A549 (cell line): ENCODE data around the gene SLCO4A1. TPM values are rescaled to one million over a fixed set of nuclear protein-coding genes. Genes with fewer than 3 reads are reported as not detected.

Source experiments
- ATAC-seq, 2 experiments: fragments of 200-7000 bp in 1 of 2; fragments of >200 bp in 1 of 2; cut with Nextera tagmentation in 1 of 2; cut with Tn5 transposase in 1 of 2; 3 replicates each; pipeline versions ENCODE4 v1.8.0 to v1.9.1; 2018 to 2020; ENCODE audit warnings: mild to moderate bottlenecking in 1 of 2, moderate library complexity in 1 of 2
- CTCF ChIA-PET: fragments of 300-600 bp; sonication (Branson Sonifier 250); formaldehyde crosslinking; extraction: SDS; loops from one replicate; lab custom pipeline; 2021; ENCODE audit warnings: antibody characterized with exemption, inconsistent platforms; lab: Yijun Ruan, JAX
- POLR2A ChIA-PET: fragments of 350-600 bp; formaldehyde crosslinking; extraction: SDS; loops from one replicate; lab custom pipeline; 2021; ENCODE audit warnings: antibody characterized with exemption, inconsistent platforms; lab: Yijun Ruan, JAX
- DNase-seq, 2 experiments: peaks; one replicate each; pipeline versions ENCODE4 v3.0.0 to v3.0.0-alpha.2; 2011 to 2016; ENCODE audit warnings: low read depth in 1 of 2, low spot score in 1 of 2
- FAIRE-seq: peaks from 2 replicates; lab custom pipeline; 2011; peaks lifted over from hg19 to GRCh38; lab: Jason Lieb, UNC
- H3K27ac ChIP-seq, 2 experiments: fragments of >200 bp; sonication (Bioruptor Twin); formaldehyde crosslinking; 3 replicates each; pipeline ENCODE4 v1.5.1; 2016 to 2017
- H3K4me1 ChIP-seq: fragments of >200 bp; sonication (Bioruptor Twin); formaldehyde crosslinking; 3 replicates; pipeline ENCODE4 v1.6.1; 2016
- H3K4me2 ChIP-seq: fragments of >200 bp; sonication (Bioruptor Twin); formaldehyde crosslinking; 3 replicates; pipeline ENCODE4 v1.6.1; 2016
- H3K4me3 ChIP-seq: fragments of >200 bp; sonication (Bioruptor Twin); formaldehyde crosslinking; 3 replicates; pipeline ENCODE4 v1.5.1; 2016
- H3K9me3 ChIP-seq: fragments of >200 bp; sonication (Bioruptor Twin); formaldehyde crosslinking; 3 replicates; pipeline ENCODE4 v1.6.1; 2016
- CBX8 ChIP-seq: fragments of 200-600 bp; sonication (generic); IDR thresholded peaks from 2 replicates; pipeline ENCODE4 v1.6.1; 2016
- E2F6 ChIP-seq: IDR thresholded peaks from 2 replicates; pipeline ENCODE4 v1.6.1; 2012; ENCODE audit warnings: low read depth, borderline replicate concordance
- ELK1 ChIP-seq: fragments of 150-350 bp; IDR thresholded peaks from 2 replicates; pipeline ENCODE4 v1.6.1; 2014; ENCODE audit warnings: low read depth, mild to moderate bottlenecking, low read length
- EP300 ChIP-seq, 2 experiments: fragments of >200 bp; sonication (Bioruptor Twin); formaldehyde crosslinking; IDR thresholded peaks; 2 replicates in 1 of 2; 3 replicates in 1 of 2; pipeline ENCODE4 v1.6.1; 2016 to 2017
- GATA3 ChIP-seq: IDR thresholded peaks from 2 replicates; pipeline ENCODE4 v1.6.1; 2012; ENCODE audit warnings: borderline replicate concordance
- HEYL ChIP-seq: fragments of 250-450 bp; sonication (Bioruptor Pico); IDR thresholded peaks from 2 replicates; pipeline ENCODE4 v1.8.0; 2021; ENCODE audit warnings: mild to moderate bottlenecking, moderate library complexity
- JUN ChIP-seq, 2 experiments: fragments of >200 bp; sonication (Bioruptor Twin); formaldehyde crosslinking; IDR thresholded peaks; 2 replicates in 1 of 2; 3 replicates in 1 of 2; pipeline ENCODE4 v1.6.1; 2016 to 2017
- KDM1A ChIP-seq: fragments of 200-600 bp; sonication (generic); IDR thresholded peaks from 2 replicates; pipeline ENCODE4 v1.6.1; 2016; ENCODE audit warnings: low read depth, mild to moderate bottlenecking
- KDM5A ChIP-seq: fragments of 200-600 bp; sonication (generic); IDR thresholded peaks from 2 replicates; pipeline ENCODE4 v1.6.1; 2016; ENCODE audit warnings: antibody characterized with exemption, mild to moderate bottlenecking
- MAFK ChIP-seq: fragments of 450-650 bp; IDR thresholded peaks from 2 replicates; pipeline ENCODE4 v1.6.1; 2014; ENCODE audit not compliant: partially characterized antibody
- MYC ChIP-seq: IDR thresholded peaks from 2 replicates; pipeline ENCODE4 v1.6.1; 2012; ENCODE audit warnings: mild to moderate bottlenecking, inconsistent platforms, low read length, improper control_type of control experiment, borderline replicate concordance
- NPAS2 ChIP-seq: fragments of 250-450 bp; sonication (Bioruptor Pico); IDR thresholded peaks from 2 replicates; pipeline ENCODE4 v1.8.0; 2022; ENCODE audit warnings: mild to moderate bottlenecking, moderate library complexity, borderline replicate concordance
- PHF8 ChIP-seq: fragments of 200-600 bp; sonication (generic); IDR thresholded peaks from 2 replicates; pipeline ENCODE4 v1.6.1; 2016; ENCODE audit warnings: low read depth, mild to moderate bottlenecking, antibody characterized with exemption, moderate library complexity, borderline replicate concordance
- POLR2AphosphoS2 ChIP-seq: conservative IDR thresholded peaks from 2 replicates; pipeline ENCODE4 v1.6.1; 2012; ENCODE audit warnings: low read length, improper control_type of control experiment, inconsistent platforms
- REST ChIP-seq: fragments of 200-600 bp; sonication (generic); IDR thresholded peaks from 2 replicates; pipeline ENCODE4 v1.6.1; 2016; ENCODE audit warnings: antibody characterized with exemption, mild to moderate bottlenecking, moderate library complexity
- SREBF2 ChIP-seq: fragments of 450-650 bp; IDR thresholded peaks from 2 replicates; pipeline ENCODE4 v1.6.1; 2014; ENCODE audit warnings: mild to moderate bottlenecking, moderate library complexity
- TFCP2L1 ChIP-seq: fragments of 250-450 bp; sonication (Bioruptor Pico); IDR thresholded peaks from 2 replicates; pipeline ENCODE4 v1.5.0; 2021; ENCODE audit warnings: mild to moderate bottlenecking
- WGBS: methylation state at CpG from one replicate; pipeline ENCODE4 v1.1.6; 2017; ENCODE audit errors: missing lambda C conversion rate; 5-methylcytosine and 5-hydroxymethylcytosine counted together
- polyA plus RNA-seq, 4 experiments: library from polyadenylated mRNA; depleted of rRNA in 3 of 4; stranded (reverse); fragments of >200 nt; fragmentation: RNase III in 1 of 4; extraction: RNeasy Plus Mini Kit Qiagen cat#74134 plus additional on column Dnase treatment in 1 of 4; gene quantifications; 2 replicates in 3 of 4; 3 replicates in 1 of 4; pipeline ENCODE4 v1.2.3, GENCODE V29; 2011 to 2017

SLCO4A1 gene
- polyA plus RNA-seq, 2 of the 4 experiments (the other 2 are of a cell fraction), result 1.3 to 11.2 TPM

- ATAC-seq (no peak), FAIRE-seq (no peak), DNase-seq (no peak)
- Histone ChIP-seq H3K9me3 (peaks cover 7% of the 10 kb centered on the region; the same call in 1 of the 3 replicates), H3K27ac (no peak overlapping the region), H3K4me3 (no peak overlapping the region), H3K4me2 (no peak overlapping the region), H3K4me1 (no peaks in the 10 kb centered on the region)
- TF ChIP-seq EP300 (IDR thresholded peaks at IDR 0.05) (no peak), KDM5A (no peak), ELK1 (no peak), NPAS2 (CRISPR knock-in tag) (no peak), HEYL (CRISPR knock-in tag) (no peak), E2F6 (no peak), POLR2AphosphoS2 (no peak), CBX8 (no peak)
- 87% methylated on average over 11 of the region's 11 CpGs for WGBS
- POLR2A ChIA-PET, result no interaction called here
- CTCF ChIA-PET, result interaction anchor here (0.7 to 3.1 kb wide), 3 partner anchors 20 to 110 kb away, joined by 3 to 12 read pairs (median 3); no protein-coding TSS in a partner anchor
These were observed 33.0 kb upstream of the SLCO4A1 start for GRCh38 chr20:62609279-62609720.

- DNase-seq, result no peak
- no peak overlapping the region for H3K4me3 ChIP-seq
- no peak overlapping the region for H3K27ac ChIP-seq
- CTCF ChIA-PET, result interaction anchor here (0.7 to 3.1 kb wide), 10 partner anchors 8 to 181 kb away, joined by 3 to 12 read pairs (median 3); no protein-coding TSS in a partner anchor
- no peak for TF ChIP-seq KDM1A
- no peak for TF ChIP-seq GATA3
- TF ChIP-seq SREBF2, result no peak
- no peak for TF ChIP-seq REST
- no peak for TF ChIP-seq MAFK
- TF ChIP-seq MYC, result no peak
- no peak for TF ChIP-seq TFCP2L1
- TF ChIP-seq PHF8, result no peak
- TF ChIP-seq JUN (IDR thresholded peaks at IDR 0.05), result no peak
- POLR2A ChIA-PET, result no interaction called here
- 75% methylated on average over 12 of the region's 22 CpGs for WGBS
- H3K4me1 ChIP-seq, result no peaks in the 10 kb centered on the region
- no peak for FAIRE-seq
- ATAC-seq, result no peak
- peaks cover 7% of the 10 kb centered on the region; the same call in 1 of the 3 replicates for H3K9me3 ChIP-seq
- H3K4me2 ChIP-seq, result no peak overlapping the region
These were observed 32.2 kb upstream of the SLCO4A1 start for GRCh38 chr20:62609811-62610757.
